ENCODE measurements around the gene INPP1.

INPP1 gene

GRCh38 chr2:190360965-190361364 lies 17.6 kb downstream of the INPP1 start:
- POLR2A ChIA-PET, result no interaction called here
- TF ChIP-seq CTCF (IDR thresholded peaks at IDR 0.05; ENCODE audit: insufficient read depth, low read length, missing control alignments), result no peak
- H3K4me3 ChIP-seq (ENCODE audit: low read depth, low read length), result no peak overlapping the region
- DNase-seq (ENCODE audit: low read depth, low spot score), result no peak
- CTCF ChIA-PET, result interaction anchor here (1.0 to 2.3 kb wide), 5 partner anchors 9 to 150 kb away, joined by 3 to 6 read pairs (median 3); no protein-coding TSS in a partner anchor

GRCh38 chr2:190361572-190361971 lies 18.2 kb downstream of the INPP1 start:
- TF ChIP-seq CTCF (IDR thresholded peaks at IDR 0.05; ENCODE audit: insufficient read depth, low read length, missing control alignments), result no peak
- CTCF ChIA-PET, result interaction anchor here (1.0 to 2.3 kb wide), 6 partner anchors 8 to 149 kb away, joined by 3 to 6 read pairs (median 3); no protein-coding TSS in a partner anchor

GRCh38 chr2:190362894-190363293 lies 19.5 kb downstream of the INPP1 start:
- POLR2A ChIA-PET, result no interaction called here
- no peak overlapping the region for H3K4me3 ChIP-seq (ENCODE audit: low read depth, low read length)
- CTCF ChIA-PET, result interaction anchor here (1.2 kb wide), 1 partner anchor 9 kb away, joined by 3 read pairs; no protein-coding TSS in a partner anchor
- no peak for TF ChIP-seq CTCF (IDR thresholded peaks at IDR 0.05; ENCODE audit: insufficient read depth, low read length, missing control alignments)
- DNase-seq (ENCODE audit: low read depth, low spot score), result no peak

More at GRCh38 chr2:190361572-190361971, 18.2 kb downstream of the INPP1 start:
- POLR2A ChIA-PET, result no interaction called here
- no peak for DNase-seq (ENCODE audit: low read depth, low spot score)
- H3K4me3 ChIP-seq (ENCODE audit: low read depth, low read length), result no peak overlapping the region

- no peak overlapping the region for H3K4me3 ChIP-seq (ENCODE audit: low read depth, low read length)
- DNase-seq (ENCODE audit: low read depth, low spot score), result no peak
- ChIA-PET POLR2A (no interaction called here), CTCF (interaction anchor here (1.1 to 1.6 kb wide), 2 partner anchors 11 to 27 kb away, joined by 3 read pairs; no protein-coding TSS in a partner anchor)
- no peak for TF ChIP-seq CTCF (IDR thresholded peaks at IDR 0.05; ENCODE audit: insufficient read depth, low read length, missing control alignments)
Measured at GRCh38 chr2:190365499-190366204, 22.3 kb downstream of the INPP1 start.

GRCh38 chr2:190366248-190366753 lies 22.9 kb downstream of the INPP1 start:
- POLR2A ChIA-PET, result no interaction called here
- CTCF ChIA-PET, result no interaction called here

More at GRCh38 chr2:190366248-190366753, 22.9 kb downstream of the INPP1 start:
- no peak for TF ChIP-seq CTCF (IDR thresholded peaks at IDR 0.05; ENCODE audit: insufficient read depth, low read length, missing control alignments)
- no peak overlapping the region for H3K4me3 ChIP-seq (ENCODE audit: low read depth, low read length)
- no peak for DNase-seq (ENCODE audit: low read depth, low spot score)

Data from AG04449 (cell line).